ENCODE data around the gene TPPP2. TPM values are rescaled to one million over a fixed set of nuclear protein-coding genes. Genes with fewer than 3 reads are reported as not detected.

TPPP2 gene
- polyA plus RNA-seq, 1 donor from 2014 or later: not detected

- H3K79me2 ChIP-seq (replicated peaks; ENCODE audit: insufficient read depth, low read length): no peaks in the 10 kb centered on the region
- H3K36me3 ChIP-seq (ENCODE audit: insufficient read depth, low read length): no peaks in the 10 kb centered on the region
- no peaks in the 10 kb centered on the region for H3K9me2 ChIP-seq (ENCODE audit: insufficient read depth, low read length)
- H3K27ac ChIP-seq (ENCODE audit: low read length): no peak overlapping the region
- no peak overlapping the region for H2AFZ ChIP-seq (ENCODE audit: low read depth, low read length)
- H3K4me2 ChIP-seq (ENCODE audit: low read length): no peak overlapping the region
- no peaks in the 10 kb centered on the region for H3K27me3 ChIP-seq (ENCODE audit: insufficient read depth, low read depth, low read length)
- no peaks in the 10 kb centered on the region for H3F3A ChIP-seq (ENCODE audit: insufficient read depth, low read length, poor library complexity, severe bottlenecking)
- H3K9me3 ChIP-seq (ENCODE audit: low read length): no peaks in the 10 kb centered on the region
- no peak for TF ChIP-seq POLR2AphosphoS5 (IDR thresholded peaks at IDR 0.05)
- TF ChIP-seq EP300 (conservative IDR thresholded peaks at IDR 0.05; ENCODE audit: poor library complexity, severe bottlenecking): no peak
- no peak for TF ChIP-seq REST (IDR thresholded peaks at IDR 0.05; ENCODE audit: borderline replicate concordance)
- TF ChIP-seq RAD21 (conservative IDR thresholded peaks at IDR 0.05): no peak
- TF ChIP-seq, protein P1, sequence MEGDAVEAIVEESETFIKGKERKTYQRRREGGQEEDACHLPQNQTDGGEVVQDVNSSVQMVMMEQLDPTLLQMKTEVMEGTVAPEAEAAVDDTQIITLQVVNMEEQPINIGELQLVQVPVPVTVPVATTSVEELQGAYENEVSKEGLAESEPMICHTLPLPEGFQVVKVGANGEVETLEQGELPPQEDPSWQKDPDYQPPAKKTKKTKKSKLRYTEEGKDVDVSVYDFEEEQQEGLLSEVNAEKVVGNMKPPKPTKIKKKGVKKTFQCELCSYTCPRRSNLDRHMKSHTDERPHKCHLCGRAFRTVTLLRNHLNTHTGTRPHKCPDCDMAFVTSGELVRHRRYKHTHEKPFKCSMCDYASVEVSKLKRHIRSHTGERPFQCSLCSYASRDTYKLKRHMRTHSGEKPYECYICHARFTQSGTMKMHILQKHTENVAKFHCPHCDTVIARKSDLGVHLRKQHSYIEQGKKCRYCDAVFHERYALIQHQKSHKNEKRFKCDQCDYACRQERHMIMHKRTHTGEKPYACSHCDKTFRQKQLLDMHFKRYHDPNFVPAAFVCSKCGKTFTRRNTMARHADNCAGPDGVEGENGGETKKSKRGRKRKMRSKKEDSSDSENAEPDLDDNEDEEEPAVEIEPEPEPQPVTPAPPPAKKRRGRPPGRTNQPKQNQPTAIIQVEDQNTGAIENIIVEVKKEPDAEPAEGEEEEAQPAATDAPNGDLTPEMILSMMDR (IDR thresholded peaks at IDR 0.05; ENCODE audit: poor library complexity, severe bottlenecking): no peak
- TF ChIP-seq EZH2 (IDR thresholded peaks at IDR 0.05; ENCODE audit: borderline replicate concordance, insufficient read depth, low read length, poor library complexity, severe bottlenecking): no peak
- TF ChIP-seq SMC3 (conservative IDR thresholded peaks at IDR 0.05; ENCODE audit: poor library complexity): no peak
- TF ChIP-seq MXI1 (conservative IDR thresholded peaks at IDR 0.05; ENCODE audit: poor library complexity, severe bottlenecking): no peak
- TF ChIP-seq TAF1 (IDR thresholded peaks at IDR 0.05; ENCODE audit: low read depth): no peak
- H3K4me3 ChIP-seq (ENCODE audit: low read length): no peak overlapping the region
- no peaks in the 10 kb centered on the region for H4K20me1 ChIP-seq (ENCODE audit: insufficient read depth)
- H3K9ac ChIP-seq (ENCODE audit: low read length): no peak overlapping the region
Measured at GRCh38 chr14:21042918-21043317, 12.9 kb downstream of the TPPP2 start.

DNA sequence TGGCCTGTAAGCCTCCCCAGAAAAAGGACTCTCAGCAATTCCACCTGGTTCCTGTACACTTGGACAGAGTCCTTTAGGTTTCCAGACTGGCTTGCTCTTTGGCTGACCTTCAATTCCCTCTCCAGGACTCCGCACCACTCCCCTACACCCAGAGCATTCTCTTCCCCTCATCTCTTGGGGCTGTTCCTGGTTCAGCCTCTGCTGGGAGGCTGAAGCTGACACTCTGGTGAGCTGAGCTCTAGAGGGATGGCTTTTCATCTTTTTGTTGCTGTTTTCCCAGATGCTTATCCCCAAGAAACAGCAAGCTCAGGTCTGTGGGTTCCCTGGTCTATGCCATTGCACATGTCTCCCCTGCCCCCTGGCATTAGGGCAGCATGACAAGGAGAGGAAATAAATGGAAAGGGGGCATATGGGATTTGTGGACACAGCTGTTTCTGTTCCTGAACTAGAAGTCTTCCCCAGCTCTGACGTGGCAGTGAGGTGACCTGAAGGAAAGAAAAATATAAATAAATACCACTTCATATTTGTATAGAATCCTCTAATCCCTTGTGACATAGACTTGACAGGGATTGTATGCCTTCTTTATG lies 13.5 kb downstream of the TPPP2 start:
- Histone ChIP-seq H4K20me1 (ENCODE audit: insufficient read depth) (no peaks in the 10 kb centered on the region), H3K9ac (ENCODE audit: low read length) (no peak overlapping the region), H3K4me3 (ENCODE audit: low read length) (no peak overlapping the region), H3K9me2 (ENCODE audit: insufficient read depth, low read length) (no peaks in the 10 kb centered on the region), H3K79me2 (replicated peaks; ENCODE audit: insufficient read depth, low read length) (no peaks in the 10 kb centered on the region), H3F3A (ENCODE audit: insufficient read depth, low read length, poor library complexity, severe bottlenecking) (no peaks in the 10 kb centered on the region), H3K27ac (ENCODE audit: low read length) (no peak overlapping the region), H3K27me3 (ENCODE audit: insufficient read depth, low read depth, low read length) (no peaks in the 10 kb centered on the region), H3K4me2 (ENCODE audit: low read length) (no peak overlapping the region), H2AFZ (ENCODE audit: low read depth, low read length) (no peak overlapping the region), H3K9me3 (ENCODE audit: low read length) (no peaks in the 10 kb centered on the region), H3K36me3 (ENCODE audit: insufficient read depth, low read length) (no peaks in the 10 kb centered on the region)
- TF ChIP-seq REST (IDR thresholded peaks at IDR 0.05; ENCODE audit: borderline replicate concordance) (no peak), SMC3 (conservative IDR thresholded peaks at IDR 0.05; ENCODE audit: poor library complexity) (no peak), RAD21 (conservative IDR thresholded peaks at IDR 0.05) (no peak), POLR2AphosphoS5 (IDR thresholded peaks at IDR 0.05) (no peak), EZH2 (IDR thresholded peaks at IDR 0.05; ENCODE audit: borderline replicate concordance, insufficient read depth, low read length, poor library complexity, severe bottlenecking) (no peak), MXI1 (conservative IDR thresholded peaks at IDR 0.05; ENCODE audit: poor library complexity, severe bottlenecking) (no peak), TAF1 (IDR thresholded peaks at IDR 0.05; ENCODE audit: low read depth) (no peak), EP300 (conservative IDR thresholded peaks at IDR 0.05; ENCODE audit: poor library complexity, severe bottlenecking) (no peak)
- TF ChIP-seq, protein P1 (IDR thresholded peaks at IDR 0.05; ENCODE audit: poor library complexity, severe bottlenecking): no peak

Data from neural cell (in vitro differentiated cells).